Activated T-cell treated with anti-CD3 and anti-CD28 coated beads, Interleukin-2, amount 50 U/mL, for 72 hours (primary cell): Measurements from ENCODE around the gene MGRN1. TPM values are rescaled to one million over a fixed set of nuclear protein-coding genes. Genes with fewer than 3 reads are reported as not detected.

Experiments used
- ATAC-seq, 2 donors: fragments of 150-1000 bp; cut with Tn5 transposase; replicated peaks in 1 of 2; 2 replicates each; pipeline ENCODE4 v1.10.0; 2021; ENCODE audit warnings: moderate library complexity in 2 of 2, mild to moderate bottlenecking in 1 of 2
- DNase-seq, 2 donors: peaks; one replicate each; pipeline ENCODE4 v3.0.0; 2021 to 2022; ENCODE audit warnings: mixed read lengths in 1 of 2
- H3K27ac Mint-ChIP-seq: one replicate; pipeline ENCODE4 v1.8.0; 2022; ENCODE audit warnings: mild to moderate bottlenecking, moderate library complexity, mixed read lengths
- H3K27me3 Mint-ChIP-seq: one replicate; pipeline ENCODE4 v1.8.0; 2022; ENCODE audit warnings: low read depth, mixed read lengths
- H3K36me3 Mint-ChIP-seq, 2 donors: one replicate each; pipeline ENCODE4 v1.8.0; 2022; ENCODE audit warnings: mixed read lengths in 2 of 2, mild to moderate bottlenecking in 1 of 2; ENCODE audit not compliant: insufficient read depth in 2 of 2
- H3K4me1 Mint-ChIP-seq: one replicate; pipeline ENCODE4 v1.8.0; 2022; ENCODE audit warnings: low read depth, mixed read lengths
- H3K4me3 Mint-ChIP-seq, 2 donors: one replicate each; pipeline ENCODE4 v1.8.0; 2022; ENCODE audit warnings: mild to moderate bottlenecking in 2 of 2, mixed read lengths in 2 of 2, moderate library complexity in 2 of 2
- H3K9me3 Mint-ChIP-seq, 2 donors: one replicate each; pipeline ENCODE4 v1.8.0; 2022; ENCODE audit warnings: mixed read lengths in 2 of 2
- total RNA-seq, 2 donors: library from RNA; stranded (reverse); gene quantifications; one replicate each; pipeline ENCODE4 v1.2.3, GENCODE V29; 2022

Gene MGRN1
- total RNA-seq, 2 donors from 2014 or later: 107 to 116 TPM

- Mint-ChIP-seq H3K27ac (no peak overlapping the region), H3K27me3 (no peaks in the 10 kb centered on the region), H3K4me1 (peaks cover 24% of the 10 kb centered on the region), H3K9me3 (no peaks in the 10 kb centered on the region), H3K36me3 (peaks cover 0 to 11% of the 10 kb centered on the region in 2 donors), H3K4me3 (no peak overlapping the region)
- no peak for DNase-seq
- ATAC-seq: no peak
Measured at GRCh38 chr16:4654964-4655590, 30.5 kb downstream of the MGRN1 start.

- H3K4me3 Mint-ChIP-seq: no peak overlapping the region
- H3K27ac Mint-ChIP-seq: no peak overlapping the region
- H3K27me3 Mint-ChIP-seq: no peaks in the 10 kb centered on the region
- peaks cover 24% of the 10 kb centered on the region for H3K4me1 Mint-ChIP-seq
- no peaks in the 10 kb centered on the region for H3K9me3 Mint-ChIP-seq
- peaks cover 0 to 9% of the 10 kb centered on the region in 2 donors for H3K36me3 Mint-ChIP-seq
- DNase-seq (no peak), ATAC-seq (no peak)
Measured at GRCh38 chr16:4655801-4656200, 31.2 kb downstream of the MGRN1 start.

- Mint-ChIP-seq H3K9me3 (no peaks in the 10 kb centered on the region), H3K36me3 (peaks cover 0 to 9% of the 10 kb centered on the region in 2 donors), H3K4me1 (peaks cover 27% of the 10 kb centered on the region), H3K27me3 (no peaks in the 10 kb centered on the region), H3K4me3 (no peak overlapping the region), H3K27ac (no peak overlapping the region)
- ATAC-seq (no peak), DNase-seq (no peak)
Measured at GRCh38 chr16:4656221-4656620, 31.6 kb downstream of the MGRN1 start.

- ATAC-seq (no peak), DNase-seq (no peak)
- peaks cover 35% of the 10 kb centered on the region for H3K4me1 Mint-ChIP-seq
- no peaks in the 10 kb centered on the region for H3K9me3 Mint-ChIP-seq
- peaks cover 0 to 8% of the 10 kb centered on the region in 2 donors for H3K36me3 Mint-ChIP-seq
- H3K27ac Mint-ChIP-seq: no peak overlapping the region
- H3K27me3 Mint-ChIP-seq: no peaks in the 10 kb centered on the region
- H3K4me3 Mint-ChIP-seq: no peak overlapping the region
Measured at GRCh38 chr16:4656695-4657686, 32.4 kb downstream of the MGRN1 start.

GRCh38 chr16:4659363-4660353, 35.0 kb downstream of the MGRN1 start:
- H3K27me3 Mint-ChIP-seq: no peaks in the 10 kb centered on the region
- peaks cover 60% of the 10 kb centered on the region for H3K4me1 Mint-ChIP-seq
- no peaks in the 10 kb centered on the region for H3K9me3 Mint-ChIP-seq
- no peak overlapping the region for H3K27ac Mint-ChIP-seq
- ATAC-seq (no peak), DNase-seq (no peak)
- H3K36me3 Mint-ChIP-seq: peaks cover 0 to 9% of the 10 kb centered on the region in 2 donors
- H3K4me3 Mint-ChIP-seq: peak overlapping the region; percentile 41 to 49

GRCh38 chr16:4660454-4661007, 35.9 kb downstream of the MGRN1 start:
- peak overlapping the region; percentile 26 to 49 for H3K4me3 Mint-ChIP-seq
- no peaks in the 10 kb centered on the region for H3K27me3 Mint-ChIP-seq
- peak overlapping the region; percentile 90 for H3K27ac Mint-ChIP-seq
- H3K36me3 Mint-ChIP-seq: peaks cover 0 to 9% of the 10 kb centered on the region in 2 donors
- no peaks in the 10 kb centered on the region for H3K9me3 Mint-ChIP-seq
- ATAC-seq (peak; percentile 83 to 91), DNase-seq (peak; percentile 80 to 89)
- H3K4me1 Mint-ChIP-seq: peaks cover 68% of the 10 kb centered on the region

GRCh38 chr16:4661661-4662060, 37.0 kb downstream of the MGRN1 start:
- DNase-seq (no peak), ATAC-seq (no peak)
- no peak overlapping the region for H3K27ac Mint-ChIP-seq
- H3K27me3 Mint-ChIP-seq: no peaks in the 10 kb centered on the region
- peaks cover 0 to 4% of the 10 kb centered on the region in 2 donors for H3K36me3 Mint-ChIP-seq
- no peak overlapping the region for H3K4me3 Mint-ChIP-seq
- H3K4me1 Mint-ChIP-seq: peaks cover 68% of the 10 kb centered on the region
- no peaks in the 10 kb centered on the region for H3K9me3 Mint-ChIP-seq

GRCh38 chr16:4663465-4663776, 38.8 kb downstream of the MGRN1 start:
- Mint-ChIP-seq H3K4me1 (peaks cover 68% of the 10 kb centered on the region), H3K27me3 (no peaks in the 10 kb centered on the region), H3K36me3 (peaks cover 0 to 4% of the 10 kb centered on the region in 2 donors), H3K4me3 (peak overlapping the region; percentile 38 to 71), H3K9me3 (no peaks in the 10 kb centered on the region), H3K27ac (peak overlapping the region; percentile 61)
- DNase-seq (no peak), ATAC-seq (no peak)

GRCh38 chr16:4663777-4664465, 39.3 kb downstream of the MGRN1 start:
- H3K4me1 Mint-ChIP-seq: peaks cover 64% of the 10 kb centered on the region
- ATAC-seq: no peak
- peaks cover 0 to 4% of the 10 kb centered on the region in 2 donors for H3K36me3 Mint-ChIP-seq
- DNase-seq: peak in 1 of 2 donors; percentile 18
- peak overlapping the region; percentile 69 to 71 for H3K4me3 Mint-ChIP-seq
- H3K27me3 Mint-ChIP-seq: no peaks in the 10 kb centered on the region
- peak overlapping the region; percentile 75 for H3K27ac Mint-ChIP-seq
- H3K9me3 Mint-ChIP-seq: no peaks in the 10 kb centered on the region

- ATAC-seq: peak; percentile 63 to 70
- DNase-seq: peak; percentile 55 to 70
- no peaks in the 10 kb centered on the region for H3K9me3 Mint-ChIP-seq
- no peaks in the 10 kb centered on the region for H3K27me3 Mint-ChIP-seq
- H3K27ac Mint-ChIP-seq: peak overlapping the region; percentile 75
- H3K4me1 Mint-ChIP-seq: peaks cover 56% of the 10 kb centered on the region
- peak overlapping the region; percentile 69 to 71 for H3K4me3 Mint-ChIP-seq
- peaks cover 0 to 7% of the 10 kb centered on the region in 2 donors for H3K36me3 Mint-ChIP-seq
Measured at GRCh38 chr16:4664538-4665418, 40.2 kb downstream of the MGRN1 start.

GRCh38 chr16:4666537-4667202, 42.0 kb downstream of the MGRN1 start:
- H3K4me3 Mint-ChIP-seq: no peak overlapping the region
- peaks cover 0 to 7% of the 10 kb centered on the region in 2 donors for H3K36me3 Mint-ChIP-seq
- DNase-seq (no peak), ATAC-seq (no peak)
- H3K9me3 Mint-ChIP-seq: no peaks in the 10 kb centered on the region
- no peaks in the 10 kb centered on the region for H3K27me3 Mint-ChIP-seq
- no peak overlapping the region for H3K27ac Mint-ChIP-seq
- peaks cover 37% of the 10 kb centered on the region for H3K4me1 Mint-ChIP-seq
